PC-3 (cell line): Measurements from ENCODE around the gene GPRC5B. TPM values are rescaled to one million over a fixed set of nuclear protein-coding genes. Genes with fewer than 3 reads are reported as not detected.

Experiments
- ATAC-seq: fragments of 200-7000 bp; cut with Tn5 transposase; 2 replicates; pipeline ENCODE4 v1.9.1; 2020; ENCODE audit warnings: mild to moderate bottlenecking, moderate library complexity
- BruUV-seq: library from RNA; stranded (reverse); fragments of 400-500 nt; replicated peaks from 2 replicates; lab custom pipeline; 2021; lab: Mats Ljungman, UMichigan
- CTCF ChIA-PET: fragments of 300-600 bp; sonication (Branson Sonifier 250); formaldehyde crosslinking; loops from one replicate; lab custom pipeline; 2022; ENCODE audit warnings: antibody characterized with exemption; lab: Charles Lee
- POLR2A ChIA-PET: fragments of 300-600 bp; sonication (Branson Sonifier 250); formaldehyde crosslinking; loops from one replicate; lab custom pipeline; 2022; ENCODE audit warnings: antibody characterized with exemption; ENCODE audit not compliant: unreplicated experiment; lab: Charles Lee
- DNase-seq: peaks from one replicate; pipeline ENCODE4 v3.0.0-alpha.2; 2015
- H2AFZ ChIP-seq: fragments of 300-600 bp; sonication (generic); 2 replicates; pipeline ENCODE4 v1.6.0; 2016; ENCODE audit warnings: antibody characterized with exemption, low read length
- H3F3A ChIP-seq: fragments of 300-600 bp; sonication (generic); one replicate; pipeline ENCODE4 v1.6.0; 2017; ENCODE audit warnings: antibody characterized with exemption, low read length, control low read depth, mild to moderate bottlenecking; ENCODE audit not compliant: unreplicated experiment
- H3K27ac ChIP-seq: fragments of 300-600 bp; sonication (generic); 2 replicates; pipeline ENCODE4 v1.5.1; 2016; ENCODE audit warnings: mild to moderate bottlenecking, low read length
- H3K27me3 ChIP-seq: fragments of 300-600 bp; sonication (generic); 2 replicates; pipeline ENCODE4 v1.6.1; 2016; ENCODE audit warnings: low read length, mixed read lengths
- H3K36me3 ChIP-seq: fragments of 300-600 bp; sonication (generic); 2 replicates; pipeline ENCODE4 v1.6.1; 2016; ENCODE audit warnings: low read depth, mixed run types, low read length, mixed read lengths
- H3K4me1 ChIP-seq: fragments of 300-600 bp; sonication (generic); 2 replicates; pipeline ENCODE4 v1.5.1; 2016; ENCODE audit warnings: low read length; ENCODE audit not compliant: insufficient read depth
- H3K4me2 ChIP-seq: fragments of 300-600 bp; sonication (generic); 2 replicates; pipeline ENCODE4 v1.6.0; 2016; ENCODE audit warnings: low read length
- H3K4me3 ChIP-seq: fragments of 300-600 bp; sonication (generic); 2 replicates; pipeline ENCODE4 v1.5.1; 2016; ENCODE audit warnings: mild to moderate bottlenecking, low read length, mixed read lengths
- H3K79me2 ChIP-seq: fragments of 300-600 bp; sonication (generic); 2 replicates; pipeline ENCODE4 v1.6.1; 2017; ENCODE audit warnings: low read length, mixed read lengths
- H3K9ac ChIP-seq: fragments of 300-600 bp; sonication (generic); 2 replicates; pipeline ENCODE4 v1.6.0; 2016; ENCODE audit warnings: mild to moderate bottlenecking, low read length
- H3K9me2 ChIP-seq: fragments of 300-600 bp; sonication (generic); replicated peaks from 2 replicates; pipeline ENCODE4 v1.6.1; 2016; ENCODE audit warnings: mixed run types, low read length, mixed read lengths
- H3K9me3 ChIP-seq: fragments of 300-600 bp; sonication (generic); 2 replicates; pipeline ENCODE4 v1.6.1; 2016; ENCODE audit warnings: low read length, mixed read lengths
- H4K20me1 ChIP-seq: fragments of 300-600 bp; sonication (generic); 2 replicates; pipeline ENCODE4 v1.6.1; 2016; ENCODE audit warnings: low read length, mixed read lengths
- EZH2 ChIP-seq: fragments of 300-600 bp; sonication (generic); IDR thresholded peaks from one replicate; pipeline ENCODE4 v1.6.1; 2017; ENCODE audit warnings: antibody characterized with exemption, mild to moderate bottlenecking, low read length; ENCODE audit not compliant: unreplicated experiment
- EZH2phosphoT487 ChIP-seq: fragments of 300-600 bp; sonication (generic); IDR thresholded peaks from 2 replicates; pipeline ENCODE4 v1.6.1; 2018; ENCODE audit warnings: mild to moderate bottlenecking, antibody characterized with exemption, low read length, borderline replicate concordance
- intact Hi-C: fragments of 100-400 bp; cut with micrococcal nuclease; formaldehyde crosslinking; loops from 2 replicates; pipeline ENCODE4 v1.9.0; 2023
- total RNA-seq: library from RNA; depleted of rRNA; stranded (reverse); fragments of >200 nt; gene quantifications from 2 replicates; pipeline ENCODE4 v1.2.3, GENCODE V29; 2014
- TF ChIP-seq, protein P1 (sequence below): fragments of 300-600 bp; sonication (generic); conservative IDR thresholded peaks from 2 replicates; pipeline ENCODE4 v1.5.1; 2017; ENCODE audit warnings: antibody characterized with exemption, low read depth, mild to moderate bottlenecking, low read length

GPRC5B gene
- total RNA-seq, 1 experiment from 2014 or later = 5.5 TPM

DNA sequence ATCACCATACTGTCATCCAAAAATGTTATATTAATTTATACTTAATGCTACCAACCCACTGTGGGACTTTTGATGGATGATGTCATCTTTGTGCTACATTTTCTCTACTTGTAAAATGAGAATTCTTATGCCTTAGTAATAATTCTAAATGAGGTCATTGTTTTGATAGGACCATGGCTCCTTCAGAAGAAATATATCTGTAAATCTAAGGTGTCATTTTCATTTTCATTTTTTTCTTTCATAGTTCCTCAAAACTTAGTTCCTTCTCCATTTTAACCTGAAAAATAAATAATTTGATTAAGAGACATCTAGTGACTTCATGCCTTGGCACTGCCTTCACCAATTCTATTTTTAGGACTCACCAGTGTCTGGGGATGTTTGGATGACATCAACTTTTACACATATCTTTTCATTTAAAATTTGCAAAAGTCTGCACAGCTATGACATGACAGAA is 48.7 kb downstream of the GPRC5B start:
- intact Hi-C loops = no loop called here
- BruUV-seq = no TSS peak
- no peaks in the 10 kb centered on the region for H3K79me2 ChIP-seq
- peaks cover 12% of the 10 kb centered on the region for H3K4me1 ChIP-seq
- H3K4me2 ChIP-seq = no peak overlapping the region
- ChIA-PET POLR2A (no interaction called here), CTCF (no interaction called here)
- H3K36me3 ChIP-seq = no peaks in the 10 kb centered on the region
- TF ChIP-seq EZH2 = no peak
- no peak for TF ChIP-seq EZH2phosphoT487
- no peaks in the 10 kb centered on the region for H3K9me3 ChIP-seq
- H2AFZ ChIP-seq = no peak overlapping the region
- ATAC-seq (no peak), DNase-seq (no peak)
- H3K9ac ChIP-seq = no peak overlapping the region
- H3K4me3 ChIP-seq = no peak overlapping the region
- no peaks in the 10 kb centered on the region for H4K20me1 ChIP-seq
- no peak overlapping the region for H3K27ac ChIP-seq
- no peaks in the 10 kb centered on the region for H3F3A ChIP-seq
- H3K9me2 ChIP-seq = no peaks in the 10 kb centered on the region
- H3K27me3 ChIP-seq = no peaks in the 10 kb centered on the region

DNA sequence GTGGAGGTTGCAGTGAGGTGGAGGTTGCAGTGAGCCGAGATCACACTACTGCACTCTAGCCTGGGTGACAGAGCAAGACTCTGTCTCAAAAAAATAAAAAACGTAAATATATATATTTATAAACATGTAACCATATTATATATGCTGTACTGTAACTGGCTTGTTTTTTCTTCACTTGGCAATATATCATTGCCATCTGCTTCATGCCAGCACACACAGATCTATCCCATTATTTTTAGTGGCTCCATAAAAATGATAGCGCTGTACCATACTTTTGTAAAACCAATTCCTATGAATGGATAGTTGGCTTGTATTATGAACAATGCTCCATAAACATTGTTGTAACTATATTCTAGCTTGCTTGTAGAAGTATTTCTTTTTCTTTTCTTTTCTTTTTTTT is 49.5 kb downstream of the GPRC5B start:
- H3K79me2 ChIP-seq = no peaks in the 10 kb centered on the region
- H3K9me3 ChIP-seq = no peaks in the 10 kb centered on the region
- intact Hi-C loops = no loop called here
- POLR2A ChIA-PET = no interaction called here
- H3K9me2 ChIP-seq = no peaks in the 10 kb centered on the region
- no peaks in the 10 kb centered on the region for H4K20me1 ChIP-seq
- H3K36me3 ChIP-seq = no peaks in the 10 kb centered on the region
- H2AFZ ChIP-seq = no peak overlapping the region
- H3K27ac ChIP-seq = no peak overlapping the region
- BruUV-seq = no TSS peak
- peaks cover 14% of the 10 kb centered on the region for H3K4me1 ChIP-seq
- no peak overlapping the region for H3K4me3 ChIP-seq
- DNase-seq (no peak), ATAC-seq (no peak)
- TF ChIP-seq EZH2 = no peak
- no peak for TF ChIP-seq EZH2phosphoT487
- TF ChIP-seq, protein P1, sequence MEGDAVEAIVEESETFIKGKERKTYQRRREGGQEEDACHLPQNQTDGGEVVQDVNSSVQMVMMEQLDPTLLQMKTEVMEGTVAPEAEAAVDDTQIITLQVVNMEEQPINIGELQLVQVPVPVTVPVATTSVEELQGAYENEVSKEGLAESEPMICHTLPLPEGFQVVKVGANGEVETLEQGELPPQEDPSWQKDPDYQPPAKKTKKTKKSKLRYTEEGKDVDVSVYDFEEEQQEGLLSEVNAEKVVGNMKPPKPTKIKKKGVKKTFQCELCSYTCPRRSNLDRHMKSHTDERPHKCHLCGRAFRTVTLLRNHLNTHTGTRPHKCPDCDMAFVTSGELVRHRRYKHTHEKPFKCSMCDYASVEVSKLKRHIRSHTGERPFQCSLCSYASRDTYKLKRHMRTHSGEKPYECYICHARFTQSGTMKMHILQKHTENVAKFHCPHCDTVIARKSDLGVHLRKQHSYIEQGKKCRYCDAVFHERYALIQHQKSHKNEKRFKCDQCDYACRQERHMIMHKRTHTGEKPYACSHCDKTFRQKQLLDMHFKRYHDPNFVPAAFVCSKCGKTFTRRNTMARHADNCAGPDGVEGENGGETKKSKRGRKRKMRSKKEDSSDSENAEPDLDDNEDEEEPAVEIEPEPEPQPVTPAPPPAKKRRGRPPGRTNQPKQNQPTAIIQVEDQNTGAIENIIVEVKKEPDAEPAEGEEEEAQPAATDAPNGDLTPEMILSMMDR = no peak
- H3K4me2 ChIP-seq = no peak overlapping the region
- H3K27me3 ChIP-seq = no peaks in the 10 kb centered on the region
- CTCF ChIA-PET = no interaction called here
- no peaks in the 10 kb centered on the region for H3F3A ChIP-seq
- H3K9ac ChIP-seq = no peak overlapping the region

DNA sequence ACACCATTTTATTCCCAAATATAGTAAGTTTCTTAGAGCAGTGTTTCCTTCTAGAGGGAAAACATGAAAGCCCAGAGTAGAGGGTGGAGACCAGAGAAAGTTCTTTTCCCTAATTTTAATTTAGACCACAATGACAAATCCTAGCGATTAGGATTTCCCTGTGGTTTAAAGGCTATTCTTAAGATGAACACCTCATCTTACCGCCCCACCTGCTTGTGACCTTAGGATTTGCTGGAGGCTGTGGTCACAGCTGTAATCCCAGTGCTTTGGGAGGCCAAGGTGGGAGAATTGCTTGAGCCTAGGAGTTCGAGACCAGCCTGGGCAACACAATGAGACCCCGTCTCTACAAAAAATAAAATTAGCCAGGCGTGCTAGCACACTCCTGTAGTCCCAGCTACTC is 51.1 kb downstream of the GPRC5B start:
- H3K27ac ChIP-seq = no peak overlapping the region
- TF ChIP-seq, protein P1 = no peak
- TF ChIP-seq EZH2phosphoT487 = no peak
- TF ChIP-seq EZH2 = no peak
- H3K27me3 ChIP-seq = no peaks in the 10 kb centered on the region
- no TSS peak for BruUV-seq
- H3K9ac ChIP-seq = no peak overlapping the region
- intact Hi-C loops = no loop called here
- ChIA-PET POLR2A (no interaction called here), CTCF (no interaction called here)
- DNase-seq (no peak), ATAC-seq (no peak)
- H2AFZ ChIP-seq = no peak overlapping the region
- no peaks in the 10 kb centered on the region for H3K9me3 ChIP-seq
- peaks cover 14% of the 10 kb centered on the region for H3K4me1 ChIP-seq
- no peaks in the 10 kb centered on the region for H3K36me3 ChIP-seq
- H3K4me3 ChIP-seq = no peak overlapping the region
- H3F3A ChIP-seq = no peaks in the 10 kb centered on the region
- no peak overlapping the region for H3K4me2 ChIP-seq
- H3K9me2 ChIP-seq = no peaks in the 10 kb centered on the region
- H3K79me2 ChIP-seq = no peaks in the 10 kb centered on the region
- H4K20me1 ChIP-seq = no peaks in the 10 kb centered on the region
